ENCODE data around the gene ASCC1. TPM values are rescaled to one million over a fixed set of nuclear protein-coding genes. Genes with fewer than 3 reads are reported as not detected.

The ASCC1 gene
- total and polyA plus RNA-seq, 8 donors, result 5.4 to 26.0 (median 16.0) TPM

DNA sequence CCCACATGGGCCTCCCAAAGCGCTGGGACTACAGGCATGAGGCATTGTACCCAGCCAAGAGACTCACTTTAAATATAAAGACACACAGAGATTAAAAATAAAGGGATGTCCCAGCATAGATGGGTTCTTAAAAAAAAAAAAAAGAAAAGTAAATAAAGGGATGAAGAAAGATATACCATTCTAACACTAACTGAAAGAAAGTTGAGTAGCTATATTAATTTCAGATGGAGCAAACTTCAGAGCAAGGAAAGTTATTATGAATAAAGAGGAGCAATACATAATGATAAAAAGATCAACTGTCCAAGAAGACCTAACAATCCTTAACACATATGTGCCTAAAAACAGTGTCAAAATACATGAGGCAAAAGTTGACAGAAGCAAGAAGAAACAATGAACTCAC, 94.7 kb downstream of the ASCC1 start:
- WGBS, 2 donors, result 92 to 100% methylated on average over 1 of the region's 1 CpG
- intact Hi-C loops (cut with DNase I), result no loop called here

DNA sequence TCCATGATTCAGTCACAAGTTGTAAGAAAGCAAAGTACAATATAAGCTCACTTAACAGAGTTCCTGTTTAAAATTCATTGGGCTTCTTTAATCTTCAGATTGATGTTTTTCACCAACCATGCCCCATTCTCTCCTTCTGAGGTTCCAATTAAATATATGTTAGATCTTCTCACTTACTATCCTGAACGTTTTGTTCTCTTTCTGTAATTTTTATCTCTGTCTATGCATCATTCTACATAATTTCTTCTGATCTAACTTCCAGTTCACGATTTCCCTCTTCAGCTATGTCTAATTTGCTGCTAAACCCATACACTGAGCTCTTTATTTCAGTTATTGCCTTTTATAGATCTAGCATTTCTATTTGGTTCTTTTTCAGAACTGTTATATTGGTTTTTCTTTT, 99.7 kb downstream of the ASCC1 start:
- TF ChIP-seq, protein P1, sequence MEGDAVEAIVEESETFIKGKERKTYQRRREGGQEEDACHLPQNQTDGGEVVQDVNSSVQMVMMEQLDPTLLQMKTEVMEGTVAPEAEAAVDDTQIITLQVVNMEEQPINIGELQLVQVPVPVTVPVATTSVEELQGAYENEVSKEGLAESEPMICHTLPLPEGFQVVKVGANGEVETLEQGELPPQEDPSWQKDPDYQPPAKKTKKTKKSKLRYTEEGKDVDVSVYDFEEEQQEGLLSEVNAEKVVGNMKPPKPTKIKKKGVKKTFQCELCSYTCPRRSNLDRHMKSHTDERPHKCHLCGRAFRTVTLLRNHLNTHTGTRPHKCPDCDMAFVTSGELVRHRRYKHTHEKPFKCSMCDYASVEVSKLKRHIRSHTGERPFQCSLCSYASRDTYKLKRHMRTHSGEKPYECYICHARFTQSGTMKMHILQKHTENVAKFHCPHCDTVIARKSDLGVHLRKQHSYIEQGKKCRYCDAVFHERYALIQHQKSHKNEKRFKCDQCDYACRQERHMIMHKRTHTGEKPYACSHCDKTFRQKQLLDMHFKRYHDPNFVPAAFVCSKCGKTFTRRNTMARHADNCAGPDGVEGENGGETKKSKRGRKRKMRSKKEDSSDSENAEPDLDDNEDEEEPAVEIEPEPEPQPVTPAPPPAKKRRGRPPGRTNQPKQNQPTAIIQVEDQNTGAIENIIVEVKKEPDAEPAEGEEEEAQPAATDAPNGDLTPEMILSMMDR (IDR thresholded peaks at IDR 0.05), result no peak
- no peaks in the 10 kb centered on the region for H3K27me3 ChIP-seq
- H3K27ac ChIP-seq, result no peak overlapping the region
- FAIRE-seq (no peak), DNase-seq (no peak), ATAC-seq (no peak)
- H3K36me3 ChIP-seq, result no peaks in the 10 kb centered on the region
- H3K9me3 ChIP-seq, result no peaks in the 10 kb centered on the region
- WGBS, 2 donors, result 94 to 98% methylated on average over 2 of the region's 2 CpGs
- H3K4me3 ChIP-seq, result no peak overlapping the region
- H3K4me1 ChIP-seq, result no peaks in the 10 kb centered on the region
- intact Hi-C loops (cut with DNase I), result no loop called here

More for the DNA sequence above, 94.7 kb downstream of the ASCC1 start:
- ATAC-seq (no peak), DNase-seq (no peak), FAIRE-seq (no peak)
- Histone ChIP-seq H3K27me3 (no peaks in the 10 kb centered on the region), H3K4me1 (no peaks in the 10 kb centered on the region), H3K4me3 (no peak overlapping the region), H3K9me3 (no peaks in the 10 kb centered on the region), H3K36me3 (no peaks in the 10 kb centered on the region), H3K27ac (no peak overlapping the region)
- TF ChIP-seq, protein P1 (IDR thresholded peaks at IDR 0.05), result no peak

DNA sequence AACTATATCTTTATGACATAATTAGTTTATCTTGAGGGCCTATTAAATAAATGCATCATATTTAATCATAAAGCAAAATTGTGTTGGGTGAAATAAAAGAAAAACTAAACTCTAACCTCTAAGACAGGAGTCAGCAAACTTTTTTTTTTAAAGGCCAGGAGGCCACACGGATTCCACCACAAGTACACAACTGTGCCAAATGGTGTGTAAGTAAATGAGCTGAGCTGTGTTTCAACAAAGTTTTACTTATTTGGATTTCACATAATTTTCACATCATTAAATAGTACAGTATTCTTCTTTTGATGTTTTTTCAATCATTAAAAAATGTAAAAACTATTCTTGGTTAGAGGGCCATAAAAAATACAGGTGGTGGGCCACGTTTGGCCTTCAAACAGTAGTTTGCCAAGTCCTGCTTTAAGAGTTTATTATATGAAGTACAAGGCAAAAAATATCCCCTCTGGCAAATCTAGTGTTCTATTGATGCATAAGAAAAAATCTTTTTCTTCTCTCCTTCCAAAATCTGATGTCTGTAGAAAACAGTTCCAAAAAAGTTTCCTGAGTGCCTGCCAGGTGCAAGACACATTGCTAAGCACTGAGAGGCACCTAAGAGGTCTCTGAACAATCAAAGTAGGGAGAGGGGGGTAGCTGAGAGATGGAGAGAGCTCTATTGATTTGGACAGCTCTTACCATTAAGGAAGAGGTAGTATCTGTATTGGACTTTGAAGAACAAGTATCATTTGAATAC, 101.2 kb downstream of the ASCC1 start:
- TF ChIP-seq, protein P1 (IDR thresholded peaks at IDR 0.05), result no peak
- no peaks in the 10 kb centered on the region for H3K36me3 ChIP-seq
- intact Hi-C loops (cut with DNase I), result no loop called here
- no peak for ATAC-seq
- no peak overlapping the region for H3K4me3 ChIP-seq
- DNase-seq, result no peak
- 91% methylated on average over 2 of the region's 2 CpGs for WGBS, 2 donors
- H3K27me3 ChIP-seq, result no peaks in the 10 kb centered on the region
- H3K4me1 ChIP-seq, result no peaks in the 10 kb centered on the region
- no peaks in the 10 kb centered on the region for H3K9me3 ChIP-seq
- FAIRE-seq, result no peak
- no peak overlapping the region for H3K27ac ChIP-seq

DNA sequence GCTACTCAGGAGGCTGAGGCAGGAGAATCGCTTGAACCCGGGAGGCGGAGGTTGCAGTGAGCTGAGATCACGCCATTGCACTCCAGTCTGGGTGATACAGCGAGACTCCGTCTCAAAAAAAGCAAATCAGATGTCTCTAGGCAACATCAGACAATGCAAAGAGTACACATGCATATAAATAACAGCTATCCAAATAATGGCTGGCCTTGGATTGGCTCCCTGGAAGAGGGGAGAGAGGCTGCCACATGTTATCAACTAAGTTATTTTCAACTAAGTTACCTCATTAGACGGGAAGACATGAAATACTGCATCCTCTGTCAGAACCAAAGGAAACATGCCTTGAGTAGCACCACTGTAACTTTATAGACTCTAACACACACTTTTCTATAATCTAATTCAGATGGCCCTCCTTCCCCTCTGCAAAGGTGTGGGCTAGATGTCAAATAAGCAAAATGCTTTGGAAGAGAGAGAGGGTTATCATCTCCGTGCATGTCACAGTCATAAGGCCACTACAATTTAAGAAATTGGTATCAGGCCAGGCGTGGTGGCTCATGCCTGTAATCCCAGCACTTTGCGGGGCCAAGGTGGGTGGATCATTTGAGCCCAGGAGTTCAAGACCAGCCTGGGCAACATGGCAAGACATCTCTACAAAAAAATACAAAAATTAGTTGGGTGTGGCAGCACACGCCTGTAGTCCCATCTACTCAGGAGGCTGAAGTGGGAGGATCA, 105.2 kb downstream of the ASCC1 start:
- Histone ChIP-seq H3K27ac (no peak overlapping the region), H3K36me3 (no peaks in the 10 kb centered on the region), H3K9me3 (no peaks in the 10 kb centered on the region), H3K4me1 (no peaks in the 10 kb centered on the region), H3K4me3 (no peak overlapping the region), H3K27me3 (no peaks in the 10 kb centered on the region)
- no peak for FAIRE-seq
- TF ChIP-seq, protein P1 (IDR thresholded peaks at IDR 0.05), result no peak
- no peak for DNase-seq
- intact Hi-C loops (cut with DNase I), result no loop called here
- no peak for ATAC-seq
- WGBS, 2 donors, result 95 to 98% methylated on average over 10 to 11 of the region's 11 CpGs

All from pancreas (tissue), 10 donors.